KOPT-K1 (cell line): Measurements from ENCODE around the gene NALF2.

ENCODE experiments used
- H3K27ac ChIP-seq: fragments of 200-600 bp; sonication (generic); 2 replicates; pipeline ENCODE4 v1.5.1; 2016; ENCODE audit warnings: antibody characterized with exemption, mild to moderate bottlenecking, low read depth, low read length; ENCODE audit not compliant: poor library complexity, severe bottlenecking
- H3K36me3 ChIP-seq: fragments of 200-600 bp; sonication (generic); 2 replicates; pipeline ENCODE4 v1.5.1; 2017; ENCODE audit warnings: antibody characterized with exemption, mild to moderate bottlenecking, low read length, moderate library complexity; ENCODE audit not compliant: insufficient read depth
- H3K9me3 ChIP-seq: fragments of 200-600 bp; sonication (generic); 2 replicates; pipeline ENCODE4 v1.5.1; 2017; ENCODE audit warnings: antibody characterized with exemption, low read length, mild to moderate bottlenecking; ENCODE audit not compliant: insufficient read depth, poor library complexity, severe bottlenecking

The NALF2 gene

DNA sequence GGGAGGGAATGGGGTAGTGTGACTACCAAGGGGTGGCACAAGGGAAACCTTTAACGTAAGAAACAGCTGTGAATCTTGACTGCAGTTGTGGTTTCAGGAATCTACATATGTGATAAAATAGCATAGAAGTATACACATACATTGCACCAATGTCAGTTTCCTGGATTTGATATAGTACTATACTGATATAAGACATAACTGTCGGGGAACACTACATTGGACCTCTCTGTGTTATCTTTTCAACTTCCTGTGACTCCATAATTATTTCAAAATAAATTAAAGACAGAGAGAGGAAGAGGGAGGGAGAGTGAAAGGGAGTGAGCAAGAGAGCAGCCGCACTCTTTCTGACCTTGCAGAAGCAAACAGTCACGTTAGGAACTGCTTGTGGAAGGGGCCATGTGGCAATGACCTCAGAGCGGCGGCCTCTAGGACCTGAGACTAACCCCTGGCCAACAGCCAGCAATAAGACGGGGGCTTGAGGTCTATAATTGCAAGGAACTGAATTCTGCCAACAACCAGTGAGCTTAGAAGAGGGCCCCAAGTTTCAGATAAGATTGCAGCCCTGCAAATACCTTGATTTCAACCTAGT is 47.4 kb downstream of the NALF2 start:
- Histone ChIP-seq H3K36me3 (no peaks in the 10 kb centered on the region), H3K27ac (no peak overlapping the region), H3K9me3 (peaks cover 12% of the 10 kb centered on the region)

DNA sequence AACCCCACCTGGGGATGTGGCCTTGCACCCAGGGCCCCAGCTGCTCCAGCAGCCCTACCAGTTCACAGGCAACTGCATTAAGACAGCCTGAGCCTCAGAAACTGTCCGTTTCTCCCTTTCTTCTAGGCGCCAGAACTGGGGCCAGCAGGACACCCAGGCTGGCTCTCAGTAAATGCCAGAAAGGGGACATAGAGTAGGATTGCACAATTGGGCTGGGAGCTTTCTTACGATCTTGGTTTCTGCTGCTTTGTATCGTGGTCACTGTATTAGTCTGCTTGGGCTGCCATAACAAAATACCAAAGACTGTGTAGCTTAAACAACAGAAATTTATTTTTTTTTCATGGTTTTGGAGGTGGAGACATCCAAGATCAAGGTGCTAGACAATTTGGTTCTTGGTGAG is 48.4 kb downstream of the NALF2 start:
- Histone ChIP-seq H3K27ac (no peak overlapping the region), H3K36me3 (no peaks in the 10 kb centered on the region), H3K9me3 (peaks cover 2% of the 10 kb centered on the region)
